ENCODE measurements around the gene TMEM184B.

GRCh38 chr22:38186429-38186828 lies 86.4 kb downstream of the TMEM184B start:
- no peak for TF ChIP-seq POLR2AphosphoS5 (IDR thresholded peaks at IDR 0.05)
- TF ChIP-seq CTCF (IDR thresholded peaks at IDR 0.05) = no peak
- no peak for TF ChIP-seq POLR2A (IDR thresholded peaks at IDR 0.05)
- no peak for TF ChIP-seq EP300 (IDR thresholded peaks at IDR 0.05)

Data from gastroesophageal sphincter (tissue), 3 donors.